ENCODE data around the gene TC2N.

TC2N gene

GRCh38 chr14:91882776-91883175 lies 15.4 kb upstream of the TC2N start:
- TF ChIP-seq CTCF (IDR thresholded peaks at IDR 0.05; ENCODE audit: low read depth, low read length), result no peak
- no peak for DNase-seq (ENCODE audit: extremely low read depth, low read depth)

- TF ChIP-seq CTCF (IDR thresholded peaks at IDR 0.05; ENCODE audit: low read depth, low read length), result no peak
- no peak for DNase-seq (ENCODE audit: extremely low read depth, low read depth)
Observed at GRCh38 chr14:91882369-91882768, 15.0 kb upstream of the TC2N start.

- no peak for DNase-seq (ENCODE audit: extremely low read depth, low read depth)
- no peak for TF ChIP-seq CTCF (IDR thresholded peaks at IDR 0.05; ENCODE audit: low read depth, low read length)
Observed at GRCh38 chr14:91879196-91879595, 11.9 kb upstream of the TC2N start.

- TF ChIP-seq CTCF (IDR thresholded peaks at IDR 0.05; ENCODE audit: low read depth, low read length), result no peak
Observed at GRCh38 chr14:91878274-91878673, 10.9 kb upstream of the TC2N start.

GRCh38 chr14:91877376-91877915 lies 10.1 kb upstream of the TC2N start:
- TF ChIP-seq CTCF (IDR thresholded peaks at IDR 0.05; ENCODE audit: low read depth, low read length), result no peak
- DNase-seq (ENCODE audit: extremely low read depth, low read depth), result no peak

More at GRCh38 chr14:91878274-91878673, 10.9 kb upstream of the TC2N start:
- DNase-seq (ENCODE audit: extremely low read depth, low read depth), result no peak

GRCh38 chr14:91876492-91876891 lies 9.2 kb upstream of the TC2N start:
- no peak for DNase-seq (ENCODE audit: extremely low read depth, low read depth)
- no peak for TF ChIP-seq CTCF (IDR thresholded peaks at IDR 0.05; ENCODE audit: low read depth, low read length)

- no peak for TF ChIP-seq CTCF (IDR thresholded peaks at IDR 0.05; ENCODE audit: low read depth, low read length)
- DNase-seq (ENCODE audit: extremely low read depth, low read depth), result no peak
Observed at GRCh38 chr14:91875525-91876286, 8.4 kb upstream of the TC2N start.

All from AG09319 (cell line).